GM21526 (cell line): ENCODE results near the gene RSPO1.

Source experiments
- ATAC-seq: cut with Tn5 transposase; IDR thresholded peaks from one replicate; pipeline ENCODE4 v1.9.1; 2021; ENCODE audit warnings: moderate library complexity; ENCODE audit not compliant: unreplicated experiment, low FRiP score

The RSPO1 gene

DNA sequence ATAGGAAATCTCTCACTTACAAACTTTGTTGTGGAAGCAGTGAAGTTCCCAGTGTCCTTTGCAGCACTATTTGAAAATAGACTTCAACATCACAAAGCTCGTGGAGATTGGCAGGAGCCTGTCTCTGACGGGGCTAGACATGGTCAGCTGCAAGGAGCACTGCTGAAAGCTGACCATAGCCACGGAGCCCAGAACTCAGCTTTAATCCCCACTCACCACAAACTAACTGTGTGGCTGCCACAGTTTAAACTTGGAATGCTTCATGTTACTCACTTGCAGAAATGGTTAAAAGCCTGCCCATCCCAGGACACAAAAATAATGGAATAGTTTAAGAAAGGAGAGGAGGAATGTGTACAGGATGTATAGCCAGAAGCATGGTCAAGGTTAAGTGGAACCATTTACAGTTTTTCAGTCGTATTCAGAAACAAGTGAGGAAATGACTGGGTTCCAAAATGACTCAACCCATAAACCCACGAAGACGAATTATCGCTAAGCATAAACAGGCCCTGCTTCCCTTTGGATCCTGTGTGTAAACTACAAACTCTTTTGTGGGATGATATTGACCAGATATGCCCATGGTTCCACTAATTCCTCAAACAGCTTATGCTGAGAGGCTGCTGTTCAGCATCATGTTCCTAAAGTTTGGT, 59.7 kb downstream of the RSPO1 start:
- ATAC-seq: no peak

- ATAC-seq: no peak
Measured at GRCh38 chr1:37570528-37571334, 64.0 kb downstream of the RSPO1 start.

DNA sequence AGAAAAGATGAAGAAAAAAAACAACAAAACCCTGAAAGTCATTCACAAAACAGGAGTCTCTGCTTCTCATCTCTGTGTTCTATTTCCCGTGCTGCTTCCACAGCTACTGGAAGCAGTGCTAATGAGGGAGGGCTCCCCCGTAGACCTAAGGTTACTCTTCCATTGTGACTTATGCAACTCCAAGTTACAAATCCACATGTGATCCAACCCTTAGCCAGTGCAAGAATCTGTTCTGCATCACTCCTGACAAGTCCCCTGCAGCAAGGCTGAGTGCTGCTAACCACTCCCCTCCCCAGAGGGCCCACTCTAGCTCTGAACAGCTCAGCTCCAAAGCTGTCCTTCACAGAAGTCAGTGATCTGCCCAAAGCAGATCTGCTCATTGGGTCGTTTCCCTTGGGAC, 67.7 kb downstream of the RSPO1 start:
- no peak for ATAC-seq

- ATAC-seq: no peak
Measured at GRCh38 chr1:37564892-37565291, 69.8 kb downstream of the RSPO1 start.

DNA sequence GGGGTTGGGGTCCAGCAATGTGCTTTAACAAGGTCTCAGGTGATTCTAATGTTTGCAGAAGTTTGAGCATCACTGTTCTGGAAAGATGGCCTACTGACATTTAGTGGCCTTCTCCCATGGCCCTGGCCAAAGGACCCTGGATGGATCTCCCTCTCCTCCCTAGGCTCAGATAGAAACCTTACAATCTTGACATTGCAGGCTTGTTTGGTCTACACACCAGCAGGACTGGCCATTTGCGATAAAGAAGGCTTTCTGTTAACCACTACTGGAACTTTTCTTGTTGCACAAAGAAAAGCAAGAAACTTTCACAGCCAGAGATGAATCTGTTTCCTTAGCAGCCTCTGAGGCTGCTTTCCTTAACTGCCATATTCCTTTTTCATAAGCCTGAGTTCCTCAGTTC, 71.7 kb downstream of the RSPO1 start:
- no peak for ATAC-seq
